Muscle of arm (tissue), 14 donors: Measurements from ENCODE around the gene TIMM50. TPM values are rescaled to one million over a fixed set of nuclear protein-coding genes. Genes with fewer than 3 reads are reported as not detected.
"Not testable (repeated sequence)": the region's sequence is repeated elsewhere in the genome, so short reads cannot be mapped to it uniquely, and the experiment has no call there.

Experiments used
- DNase-seq: peaks from one replicate; pipeline ENCODE4 v3.0.0-alpha.2; 2013
- long read RNA-seq, 11 donors: transcript quantifications; one replicate each; lab custom pipeline, GENCODE V29; 2026
- polyA plus RNA-seq, 12 donors: library from polyadenylated mRNA; unstranded; fragments of 120-200 nt; gene quantifications; one replicate each; pipeline ENCODE4 v1.2.1, GENCODE V29; 2013; ENCODE audit not compliant: insufficient read length in 12 of 12

Gene TIMM50
- polyA plus RNA-seq: 10 to 100 TPM in 11 of 12 donors, not detected in 1; 41.6 to 61.9 (median 46.0) TPM
- long read RNA-seq, donor 1, transcript TIMM50-201 (11 exons, 1,612 nt): major isoform, 19 of 33 reads
- long read RNA-seq, donor 1, transcript TIMM50-205 (1 exons, 2,274 nt): minor isoform, 12 of 33 reads
- long read RNA-seq, donor 1, partial matches to known transcripts: 0 of 33 reads
- long read RNA-seq, donor 1, other reads (novel, unspliced or antisense): 0 of 33 reads
- long read RNA-seq, donor 2, transcript TIMM50-205 (1 exons, 2,274 nt): minor isoform, 10 of 43 reads
- long read RNA-seq, donor 2, transcript TIMM50-201 (11 exons, 1,612 nt): major isoform, 25 of 43 reads
- long read RNA-seq, donor 2, partial matches to known transcripts: 0 of 43 reads
- long read RNA-seq, donor 2, other reads (novel, unspliced or antisense): 5 of 43 reads
- long read RNA-seq, donor 3, transcript TIMM50-205 (1 exons, 2,274 nt): major isoform, 9 of 19 reads
- long read RNA-seq, donor 3, partial matches to known transcripts: 5 of 19 reads
- long read RNA-seq, donor 3, other reads (novel, unspliced or antisense): 0 of 19 reads
- long read RNA-seq, donor 4, transcript TIMM50-201 (11 exons, 1,612 nt): major isoform, 9 of 15 reads
- long read RNA-seq, donor 4, transcript TIMM50-205 (1 exons, 2,274 nt): minor isoform, 5 of 15 reads
- long read RNA-seq, donor 4, partial matches to known transcripts: 0 of 15 reads
- long read RNA-seq, donor 4, other reads (novel, unspliced or antisense): 0 of 15 reads
- long read RNA-seq, donor 5, transcript TIMM50-201 (11 exons, 1,612 nt): major isoform, 32 of 42 reads
- long read RNA-seq, donor 5, transcript TIMM50-205 (1 exons, 2,274 nt): minor isoform, 7 of 42 reads
- long read RNA-seq, donor 5, partial matches to known transcripts: 0 of 42 reads
- long read RNA-seq, donor 5, other reads (novel, unspliced or antisense): 0 of 42 reads
- long read RNA-seq, donor 6, transcript TIMM50-201 (11 exons, 1,612 nt): major isoform, 5 of 10 reads
- long read RNA-seq, donor 6, partial matches to known transcripts: 0 of 10 reads
- long read RNA-seq, donor 6, other reads (novel, unspliced or antisense): 0 of 10 reads
- long read RNA-seq, donor 7, transcript TIMM50-201 (11 exons, 1,612 nt): major isoform, 10 of 16 reads
- long read RNA-seq, donor 7, partial matches to known transcripts: 0 of 16 reads
- long read RNA-seq, donor 7, other reads (novel, unspliced or antisense): 0 of 16 reads
- long read RNA-seq, donor 8, transcript TIMM50-205 (1 exons, 2,274 nt): minor isoform, 10 of 25 reads
- long read RNA-seq, donor 8, transcript TIMM50-201 (11 exons, 1,612 nt): major isoform, 15 of 25 reads
- long read RNA-seq, donor 8, partial matches to known transcripts: 0 of 25 reads
- long read RNA-seq, donor 8, other reads (novel, unspliced or antisense): 0 of 25 reads
- long read RNA-seq, donor 9, transcript TIMM50-205 (1 exons, 2,274 nt): minor isoform, 5 of 17 reads
- long read RNA-seq, donor 9, transcript TIMM50-201 (11 exons, 1,612 nt): major isoform, 11 of 17 reads
- long read RNA-seq, donor 9, partial matches to known transcripts: 0 of 17 reads
- long read RNA-seq, donor 9, other reads (novel, unspliced or antisense): 0 of 17 reads
- long read RNA-seq, donor 10, transcript TIMM50-205 (1 exons, 2,274 nt): minor isoform, 8 of 24 reads
- long read RNA-seq, donor 10, transcript TIMM50-201 (11 exons, 1,612 nt): major isoform, 13 of 24 reads
- long read RNA-seq, donor 10, partial matches to known transcripts: 0 of 24 reads
- long read RNA-seq, donor 10, other reads (novel, unspliced or antisense): 0 of 24 reads
- long read RNA-seq, donor 11, transcript TIMM50-205 (1 exons, 2,274 nt): minor isoform, 9 of 25 reads
- long read RNA-seq, donor 11, transcript TIMM50-201 (11 exons, 1,612 nt): major isoform, 13 of 25 reads
- long read RNA-seq, donor 11, partial matches to known transcripts: 0 of 25 reads
- long read RNA-seq, donor 11, other reads (novel, unspliced or antisense): 0 of 25 reads

GRCh38 chr19:39480337-39481228 lies at the start of gene TIMM50:
TIMM50 (plus strand) TSS chr19:39480838; CDS start chr19:39480854, 16 bp downstream.
- DNase-seq: peak; percentile 96

DNA sequence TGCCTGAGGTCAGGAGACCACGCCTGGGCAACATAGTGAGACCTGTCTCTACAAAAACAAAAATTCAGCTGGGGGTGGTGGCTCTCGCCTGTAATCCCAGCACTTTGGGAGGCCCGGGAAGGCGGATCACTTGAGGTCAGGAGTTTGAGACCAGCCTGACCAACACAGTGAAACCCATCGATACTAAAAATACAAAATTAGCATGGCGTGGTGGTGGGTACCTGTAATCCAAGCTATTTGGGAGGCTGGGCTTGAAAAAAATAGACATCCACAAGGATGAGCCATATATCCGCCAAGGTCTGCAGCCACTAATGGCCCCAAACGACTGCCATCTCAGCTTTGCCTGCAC lies 48.0 kb upstream of the TIMM50 start:
- DNase-seq: no peak

DNA sequence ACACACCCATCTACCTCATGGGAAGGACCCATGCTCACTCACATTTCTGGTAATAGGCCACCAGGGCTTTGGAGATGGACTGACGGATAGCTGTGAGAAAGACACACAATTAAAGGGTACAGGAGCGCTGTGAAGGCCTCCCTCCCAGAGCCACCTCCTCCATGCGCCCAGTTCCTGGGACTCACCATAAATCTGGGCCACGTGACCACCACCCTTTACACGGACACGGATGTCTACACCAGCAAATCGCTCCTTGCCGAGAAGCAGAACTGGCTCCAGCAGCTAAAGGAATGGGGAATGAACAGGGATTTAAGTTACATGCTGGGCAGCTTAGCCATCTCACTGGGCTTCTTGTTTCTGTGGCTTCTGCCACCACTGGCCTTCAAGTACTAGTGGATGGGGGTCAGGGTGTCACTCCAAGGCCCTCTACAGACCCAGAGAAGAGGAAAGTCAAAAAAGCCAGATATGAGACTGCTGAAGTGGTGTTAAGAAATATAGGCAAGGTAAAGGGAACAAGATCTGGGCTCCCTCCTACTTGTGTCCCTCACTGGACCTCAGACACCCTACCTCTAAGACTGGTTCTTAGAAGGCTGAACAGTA lies 47.1 kb upstream of the TIMM50 start:
- DNase-seq: no peak

DNA sequence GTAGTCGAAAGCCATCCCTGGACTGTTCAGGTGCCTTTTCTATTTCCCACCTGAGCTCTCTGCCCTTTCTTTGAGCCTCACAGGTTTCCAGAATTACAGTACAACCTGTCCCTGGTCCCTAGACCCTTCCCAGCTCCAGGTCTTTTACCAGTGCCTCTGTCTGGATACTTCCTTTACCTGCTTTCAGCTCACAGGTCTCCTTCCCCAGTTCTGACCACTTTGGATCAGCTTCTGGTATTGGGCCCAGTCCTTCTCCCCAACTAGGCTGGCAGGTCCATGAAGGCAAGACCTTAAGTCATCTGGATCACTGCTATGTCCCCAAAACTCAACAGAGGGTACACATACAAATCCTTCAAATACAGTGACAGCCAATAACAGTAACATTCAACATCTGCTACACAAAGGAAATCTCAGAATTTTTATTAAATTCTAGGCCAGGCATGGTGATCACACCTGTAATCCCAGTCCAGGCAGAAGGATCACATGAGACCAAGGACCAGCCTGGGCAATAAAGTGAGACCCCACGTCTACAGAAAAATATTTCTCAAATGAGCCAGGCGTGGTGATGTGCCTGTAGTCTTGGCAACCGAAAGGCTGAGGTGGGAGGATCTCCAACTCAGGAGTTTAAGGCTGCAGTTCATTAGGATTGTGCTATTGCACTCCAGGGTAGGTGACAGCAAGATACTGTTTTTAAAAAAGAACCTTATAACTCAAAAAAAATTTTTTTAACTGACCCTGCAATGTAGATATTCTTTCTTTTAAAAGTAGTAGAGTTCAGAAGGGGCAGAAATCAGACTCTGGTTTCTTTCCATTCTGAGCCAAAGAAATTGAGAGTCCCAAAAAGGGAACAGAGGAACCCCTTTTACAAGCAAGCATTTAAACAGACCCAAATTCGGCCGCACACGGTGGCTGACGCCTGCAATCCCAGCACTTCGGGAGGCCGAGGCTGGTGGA lies 46.2 kb upstream of the TIMM50 start:
- no peak for DNase-seq

- DNase-seq: peak; percentile 97
Measured at GRCh38 chr19:39435499-39436349, 44.9 kb upstream of the TIMM50 start, which contains the start of gene RPS16. RPS16 (minus strand) TSS chr19:39435949; CDS start chr19:39435895, 54 bp downstream.

DNA sequence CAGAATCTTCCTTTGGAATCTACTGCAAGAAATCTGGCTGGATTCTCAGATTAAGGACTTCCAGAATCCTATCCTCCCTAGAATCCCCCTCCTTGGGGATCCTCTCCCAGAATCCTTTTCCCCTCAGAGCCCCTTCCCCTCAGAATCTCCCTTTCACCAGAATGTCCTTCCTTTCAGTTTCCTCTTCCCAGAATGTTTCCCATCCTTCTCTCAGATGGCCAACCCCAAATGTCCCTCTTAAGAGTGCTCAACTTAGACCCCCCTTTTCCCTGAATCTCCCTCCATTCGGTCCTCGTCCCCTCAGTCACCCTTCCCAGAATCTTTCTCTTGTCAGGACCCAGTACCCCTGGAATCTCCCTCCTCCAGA lies 44.3 kb upstream of the TIMM50 start:
- no peak for DNase-seq

DNA sequence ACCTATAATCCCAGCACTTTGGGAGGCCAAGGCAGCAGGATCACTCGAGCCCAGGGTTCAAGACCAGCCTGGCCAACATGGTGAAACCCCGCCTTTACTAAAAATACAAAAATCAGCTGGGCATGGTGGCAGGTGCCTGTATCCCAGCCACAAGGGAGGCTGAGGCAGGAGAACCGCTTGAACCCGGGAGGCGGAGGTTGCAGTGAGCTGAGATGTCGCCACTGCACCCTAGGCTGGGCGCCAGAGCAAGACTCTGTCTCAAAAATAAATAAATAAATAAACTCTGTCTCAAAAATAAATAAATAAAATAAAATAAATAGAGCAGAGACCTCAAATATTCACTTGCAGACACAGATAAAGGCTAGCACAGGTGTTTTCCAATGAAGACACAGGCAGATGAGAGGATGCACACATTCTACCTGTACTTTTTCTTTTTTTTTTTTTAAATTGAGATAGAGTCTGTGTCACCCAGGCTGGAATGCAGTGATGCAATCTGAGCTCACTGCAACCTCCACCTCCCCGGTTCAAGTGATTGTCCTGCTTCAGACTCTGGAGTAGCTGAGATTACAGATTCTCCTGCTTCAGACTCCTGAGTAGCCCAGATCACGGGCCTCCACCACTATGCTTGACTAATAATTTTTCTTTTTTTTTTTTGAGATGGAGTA lies 42.2 kb upstream of the TIMM50 start:
- no peak for DNase-seq

- DNase-seq: no peak
Measured at GRCh38 chr19:39444598-39445195, 35.9 kb upstream of the TIMM50 start.

DNA sequence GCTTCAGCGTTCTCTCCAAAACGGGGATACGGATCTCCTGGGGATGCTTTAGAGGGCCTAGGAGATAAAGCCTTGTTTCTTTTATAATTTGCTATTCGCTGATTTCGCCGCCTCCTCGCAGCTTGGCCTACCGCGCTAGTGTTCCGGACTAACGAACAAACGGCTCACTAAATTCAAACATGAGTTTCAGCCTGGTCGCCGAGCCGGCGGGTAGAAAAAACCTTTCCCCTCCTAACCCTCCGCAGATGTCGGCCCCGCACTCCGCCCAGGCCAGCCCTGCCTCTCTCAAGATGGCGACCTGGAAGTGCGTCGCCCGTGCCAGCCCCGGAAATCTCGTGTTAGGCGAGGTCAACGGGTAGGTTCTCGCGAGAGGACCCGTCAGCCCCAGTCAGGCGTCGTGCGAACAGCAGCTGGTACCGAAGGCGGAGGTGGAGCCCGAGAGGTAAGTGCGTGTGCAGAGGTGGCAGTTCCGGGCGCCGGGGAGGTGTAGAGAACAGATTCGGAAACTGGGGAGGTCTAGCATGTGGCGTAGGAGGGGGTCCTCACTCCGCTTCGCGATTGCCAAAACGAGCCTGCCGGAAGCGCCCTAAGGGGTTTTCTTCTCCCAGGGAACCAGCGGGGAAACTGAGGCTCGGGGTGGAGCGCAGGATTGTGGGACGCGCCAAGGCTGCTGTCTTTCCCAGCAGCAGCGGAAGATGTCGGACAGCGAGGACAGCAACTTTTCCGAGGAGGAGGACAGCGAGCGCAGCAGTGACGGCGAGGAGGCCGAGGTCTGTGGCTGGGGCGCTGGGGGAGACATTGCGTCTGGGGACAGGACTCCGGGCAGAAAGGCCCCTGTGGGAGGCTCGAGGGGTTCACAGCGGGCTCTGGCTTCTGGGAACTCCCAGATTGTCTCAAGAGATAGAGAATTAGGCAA lies 35.2 kb upstream of the TIMM50 start, which contains the start of gene SUPT5H:
Gene SUPT5H (plus strand): TSS at position 387 of the 916 bp plus-strand sequence. CDS start 309 bp downstream, at position 696.
- DNase-seq: peak; percentile 98

- DNase-seq: no peak
Measured at GRCh38 chr19:39446365-39447084, 34.1 kb upstream of the TIMM50 start.

- DNase-seq: no peak
Measured at GRCh38 chr19:39448271-39448670, 32.4 kb upstream of the TIMM50 start.

DNA sequence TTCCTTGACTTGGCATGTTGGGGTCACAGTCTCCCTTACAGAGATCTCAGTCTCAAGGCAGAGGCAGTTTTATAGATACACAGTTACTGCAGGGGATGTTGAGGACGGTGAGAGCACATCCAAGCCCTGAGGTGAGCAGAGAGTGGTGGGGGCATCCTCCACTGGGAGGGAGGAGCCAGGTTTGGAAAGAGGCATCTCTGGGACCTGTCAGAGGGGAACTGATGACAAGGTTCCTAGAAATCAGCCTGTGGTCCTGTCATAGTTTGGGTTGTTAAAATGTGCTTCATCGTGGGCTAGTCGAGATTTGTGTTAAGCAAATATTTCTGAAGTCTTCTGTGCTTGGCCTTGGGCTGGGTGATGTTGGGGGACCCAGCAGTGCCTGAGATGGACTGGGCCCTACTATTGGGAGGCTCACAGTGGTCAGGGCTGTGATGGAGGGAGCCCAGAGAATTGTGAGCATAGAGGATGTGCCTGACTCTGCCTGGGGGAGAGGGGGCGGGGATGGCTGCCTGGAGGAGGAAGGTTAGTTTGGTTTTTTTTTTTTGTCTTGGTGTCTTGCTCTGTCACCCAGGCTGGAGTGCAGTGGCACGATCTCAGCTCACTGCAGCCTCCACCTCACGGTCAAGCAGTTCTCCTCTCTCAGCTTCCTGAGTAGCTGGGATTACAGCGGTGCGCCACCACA lies 31.4 kb upstream of the TIMM50 start:
- no peak for DNase-seq

GRCh38 chr19:39451257-39451656 lies 29.4 kb upstream of the TIMM50 start:
- not testable (repeated sequence) for DNase-seq
